HG02798 (cell line): ENCODE data around the gene ZFAND2B.
A peak's percentile ranks its signal among the peaks of the same experiment; 100 is the strongest.

Source experiments
- ATAC-seq: cut with Tn5 transposase; IDR thresholded peaks from one replicate; pipeline ENCODE4 v1.9.1; 2021; ENCODE audit warnings: mild to moderate bottlenecking; ENCODE audit not compliant: unreplicated experiment, poor library complexity

ZFAND2B gene

GRCh38 chr2:219206328-219207133 is at the start of gene ZFAND2B:
TSS of gene ZFAND2B (plus strand) at chr2:219206782. CDS start at chr2:219206988, 206 bp downstream.
- ATAC-seq, result peak; percentile 98

- no peak for ATAC-seq
Observed at GRCh38 chr2:219157396-219157795, 49.2 kb upstream of the ZFAND2B start.

GRCh38 chr2:219158025-219158424 is 48.6 kb upstream of the ZFAND2B start:
- no peak for ATAC-seq

GRCh38 chr2:219158586-219158985 is 48.0 kb upstream of the ZFAND2B start:
- ATAC-seq, result no peak

GRCh38 chr2:219159771-219160185 is 46.8 kb upstream of the ZFAND2B start:
- no peak for ATAC-seq

- peak; percentile 89 for ATAC-seq
Observed at GRCh38 chr2:219160186-219161017, 46.2 kb upstream of the ZFAND2B start, which contains the start of gene NHEJ1. TSS of gene NHEJ1 (minus strand) at chr2:219160815. CDS start at chr2:219158362, 2,453 bp downstream.

GRCh38 chr2:219161097-219161496 is 45.5 kb upstream of the ZFAND2B start:
- ATAC-seq, result no peak

GRCh38 chr2:219163156-219163555 is 43.4 kb upstream of the ZFAND2B start:
- ATAC-seq, result no peak

- no peak for ATAC-seq
Observed at GRCh38 chr2:219165058-219165911, 41.3 kb upstream of the ZFAND2B start.

GRCh38 chr2:219167997-219168396 is 38.6 kb upstream of the ZFAND2B start:
- no peak for ATAC-seq

- ATAC-seq, result no peak
Observed at GRCh38 chr2:219168526-219168925, 38.1 kb upstream of the ZFAND2B start.

- no peak for ATAC-seq
Observed at GRCh38 chr2:219168932-219169331, 37.6 kb upstream of the ZFAND2B start.

GRCh38 chr2:219169930-219170654 is 36.5 kb upstream of the ZFAND2B start, which contains the start of gene SLC23A3:
TSS of gene SLC23A3 (minus strand) at chr2:219170029. CDS start at chr2:219169984, 45 bp downstream.
- no peak for ATAC-seq

- no peak for ATAC-seq
Observed at GRCh38 chr2:219171231-219171651, 35.3 kb upstream of the ZFAND2B start.

GRCh38 chr2:219172231-219173154 is 34.1 kb upstream of the ZFAND2B start:
- ATAC-seq, result no peak

- no peak for ATAC-seq
Observed at GRCh38 chr2:219173176-219173575, 33.4 kb upstream of the ZFAND2B start.

GRCh38 chr2:219174146-219174545 is 32.4 kb upstream of the ZFAND2B start:
- no peak for ATAC-seq

GRCh38 chr2:219174801-219175200 is 31.8 kb upstream of the ZFAND2B start:
- ATAC-seq, result no peak
